ENCODE results near the gene CADPS.

Gene CADPS

GRCh38 chr3:62624185-62624584 is 251.0 kb downstream of the CADPS start:
- no peak for DNase-seq

GRCh38 chr3:62622553-62623174 is 252.6 kb downstream of the CADPS start:
- no peak for DNase-seq

- DNase-seq: no peak
Observed at GRCh38 chr3:62621925-62622324, 253.3 kb downstream of the CADPS start.

DNA sequence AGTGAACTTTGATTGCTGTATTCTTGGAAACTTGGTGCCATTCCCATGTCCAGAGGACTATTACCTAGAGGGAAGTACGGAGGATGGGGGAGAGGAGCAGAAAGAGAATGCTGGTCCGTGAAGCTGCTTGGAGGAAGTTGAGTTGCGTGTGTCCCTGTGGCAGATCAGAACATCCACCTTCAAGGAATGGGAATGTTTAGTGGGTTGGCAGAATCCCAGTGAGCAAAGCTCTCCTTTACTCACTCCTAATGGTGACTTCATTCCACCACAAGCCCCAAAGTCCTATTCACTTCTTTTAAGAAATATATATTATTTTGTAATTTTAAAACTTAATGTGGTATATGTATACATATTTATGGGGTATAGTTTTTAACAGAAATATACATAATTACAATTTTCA is 254.0 kb downstream of the CADPS start:
- DNase-seq: no peak

GRCh38 chr3:62615258-62615849 is 259.9 kb downstream of the CADPS start:
- DNase-seq: no peak

GRCh38 chr3:62614527-62614926 is 260.7 kb downstream of the CADPS start:
- no peak for DNase-seq

DNA sequence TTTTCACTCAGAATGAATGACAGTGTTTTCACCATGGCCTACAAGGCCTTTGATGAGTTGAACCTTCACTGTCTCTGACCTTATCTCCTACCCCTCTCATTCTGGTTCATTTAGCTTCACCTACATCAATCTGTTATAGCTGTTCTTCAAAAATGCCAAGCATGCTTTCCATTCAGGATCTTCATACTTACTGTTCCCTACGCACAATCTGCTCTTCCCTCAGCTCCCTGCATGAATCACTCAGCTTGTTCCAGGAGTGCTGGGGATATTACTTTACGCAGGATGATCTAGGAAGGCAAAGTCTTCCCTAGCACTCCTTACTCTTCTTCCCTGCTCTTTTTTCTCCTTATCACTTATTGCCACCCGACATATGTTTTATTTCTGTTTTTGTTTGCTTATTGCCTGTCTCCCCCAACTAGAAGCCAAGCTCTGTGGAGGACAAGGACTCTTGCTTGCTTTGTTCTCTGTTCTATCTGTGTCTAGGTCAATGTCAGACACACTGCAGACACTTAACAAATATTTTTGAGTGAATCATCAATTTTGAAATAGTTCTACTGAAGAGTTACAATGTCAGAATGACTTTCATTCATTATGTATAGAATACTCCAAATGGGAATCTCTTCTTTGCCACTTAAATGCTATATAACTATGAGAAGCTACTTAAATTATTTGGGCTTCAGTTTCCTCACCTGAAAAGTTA is 263.5 kb downstream of the CADPS start:
- DNase-seq: no peak

- no peak for DNase-seq
Observed at GRCh38 chr3:62607287-62608029, 267.8 kb downstream of the CADPS start.

DNA sequence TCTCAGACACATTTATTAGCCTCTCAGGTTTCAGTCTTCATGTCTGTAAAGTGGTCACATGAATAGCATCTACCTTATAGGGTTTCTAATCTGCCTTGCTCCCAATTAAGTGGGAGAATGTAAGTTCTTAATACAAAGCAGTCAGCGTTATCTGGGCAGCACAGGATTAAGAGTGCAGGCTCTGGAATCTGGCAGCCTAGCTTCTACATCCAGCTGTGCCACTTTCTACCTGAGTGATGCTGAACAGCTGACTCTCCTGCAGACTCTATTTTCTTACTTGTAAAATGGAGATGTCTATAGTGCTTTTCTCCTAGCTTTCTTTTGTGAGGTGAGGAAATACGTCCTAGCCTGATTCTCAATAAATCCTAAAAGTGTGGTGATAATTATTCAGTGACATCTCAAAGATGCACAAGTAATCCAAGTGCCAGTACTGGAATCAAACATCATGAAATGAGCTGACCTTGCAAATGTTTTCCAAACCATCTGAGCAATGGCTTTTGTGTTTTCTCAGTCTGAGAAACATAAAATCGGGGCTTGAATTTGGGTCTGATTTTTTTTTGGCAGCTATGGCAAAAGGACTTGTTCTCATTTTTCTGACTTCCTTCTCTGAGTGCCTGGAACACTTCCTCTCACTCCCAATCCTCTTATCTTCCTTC is 269.7 kb downstream of the CADPS start:
- DNase-seq: no peak

DNA sequence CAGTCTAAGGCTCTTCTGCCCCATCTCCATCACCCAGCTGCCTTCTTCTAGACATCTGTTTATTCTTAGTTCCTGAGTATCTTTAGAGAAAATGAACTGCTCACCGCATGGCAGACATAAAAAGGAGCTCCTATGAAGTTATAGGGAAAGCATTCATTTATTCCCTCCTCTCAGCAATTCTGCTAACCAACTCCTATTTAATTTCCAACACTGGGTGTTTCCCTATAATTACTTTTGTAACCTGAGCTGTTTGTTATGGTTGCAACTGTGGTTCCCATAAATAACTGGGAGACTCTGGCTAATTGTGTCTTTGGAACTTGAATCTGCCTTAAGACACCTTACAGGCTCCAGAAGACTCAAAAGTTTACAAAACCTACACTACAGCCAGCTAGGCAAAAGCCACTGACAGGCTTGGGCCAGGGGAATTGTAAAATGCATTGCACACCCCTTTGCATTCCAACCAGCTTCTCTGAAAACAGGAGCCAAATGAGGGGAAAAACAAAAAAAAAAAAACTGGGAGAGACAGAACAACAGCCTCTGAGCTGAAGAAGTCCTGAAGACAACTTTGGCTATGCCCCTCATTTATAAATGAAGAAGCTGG is 270.4 kb downstream of the CADPS start:
- DNase-seq: no peak

- DNase-seq: no peak
Observed at GRCh38 chr3:62604298-62604697, 270.9 kb downstream of the CADPS start.

DNA sequence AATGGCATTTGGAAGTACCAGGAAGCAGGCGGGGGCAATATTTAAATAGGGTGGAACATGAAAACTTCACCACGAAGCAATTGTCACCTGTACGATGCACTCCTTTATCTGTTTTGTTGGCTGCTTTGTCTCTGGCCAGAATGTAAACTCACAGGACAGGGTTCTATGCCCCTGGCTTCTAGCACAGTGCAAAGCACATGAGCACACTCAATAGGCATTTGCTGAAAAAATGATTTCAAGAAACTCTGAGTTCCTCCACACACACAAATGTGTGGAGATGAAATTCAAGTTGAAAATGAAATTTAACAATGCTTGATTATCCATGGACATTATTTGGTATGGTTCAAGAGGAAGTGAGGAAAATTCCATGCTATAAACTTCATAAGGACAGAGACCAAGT is 272.2 kb downstream of the CADPS start:
- no peak for DNase-seq

- DNase-seq: no peak
Observed at GRCh38 chr3:62602129-62602770, 273.0 kb downstream of the CADPS start.

DNA sequence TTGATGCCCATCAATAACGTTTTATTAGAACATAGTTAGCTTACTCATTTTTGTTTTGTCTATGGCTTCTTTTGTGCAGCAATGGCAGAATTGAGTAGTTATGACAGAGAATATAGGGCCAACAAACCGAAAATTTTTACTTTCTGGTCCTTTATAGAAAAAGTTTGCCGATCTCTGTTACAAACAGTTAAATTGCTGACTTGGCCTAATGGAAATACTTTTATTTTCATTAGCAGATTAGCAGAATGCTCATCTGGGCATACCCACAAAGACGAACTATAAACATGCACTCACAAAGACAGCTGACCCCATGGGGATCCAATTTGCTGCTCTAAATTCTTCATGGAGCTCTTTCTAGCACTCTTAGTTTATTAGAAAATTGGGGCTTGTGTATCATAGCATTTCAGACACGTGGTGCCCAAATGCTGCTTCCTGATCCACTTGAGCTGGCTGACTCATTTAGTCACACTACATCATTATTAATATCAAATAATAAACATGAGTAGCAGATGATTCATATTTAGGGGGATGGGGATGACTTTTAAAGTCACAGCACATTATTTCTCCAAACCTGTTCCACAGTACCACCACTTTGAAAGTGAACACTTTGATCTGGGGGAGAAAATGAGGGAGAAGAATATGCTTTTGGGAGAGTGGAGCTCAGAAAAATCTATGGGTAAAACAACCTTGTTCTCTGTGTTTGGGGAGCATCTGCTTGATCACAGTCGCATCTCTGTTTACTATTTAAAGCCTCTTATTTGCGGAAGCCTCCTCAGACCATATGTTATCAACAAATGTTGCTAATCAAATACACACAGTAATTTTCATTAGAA is 273.8 kb downstream of the CADPS start:
- DNase-seq: no peak

- no peak for DNase-seq
Observed at GRCh38 chr3:62600033-62600432, 275.2 kb downstream of the CADPS start.

GRCh38 chr3:62597491-62597890 is 277.7 kb downstream of the CADPS start:
- DNase-seq: no peak

GRCh38 chr3:62592408-62592807 is 282.8 kb downstream of the CADPS start:
- DNase-seq: no peak

DNA sequence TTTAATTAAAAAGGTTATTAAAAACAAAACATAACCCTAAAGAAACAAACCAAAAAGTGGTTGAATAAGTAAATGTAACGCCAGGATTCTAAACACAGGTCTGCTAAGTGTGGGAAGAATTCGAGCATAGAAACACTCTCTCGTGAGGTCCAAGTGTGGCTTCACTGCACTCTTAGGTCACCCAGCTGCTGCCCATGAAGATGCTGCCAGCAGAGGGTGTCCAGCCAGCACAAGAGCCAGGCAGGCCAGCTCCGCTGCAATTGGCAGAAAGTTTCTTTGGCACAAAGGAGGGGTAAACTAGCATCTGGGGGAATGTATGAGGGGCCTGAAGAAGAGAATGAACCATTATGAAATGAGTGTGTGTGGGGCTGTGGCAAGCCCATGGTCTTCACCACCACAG is 286.1 kb downstream of the CADPS start:
- DNase-seq: no peak

- no peak for DNase-seq
Observed at GRCh38 chr3:62587579-62588031, 287.6 kb downstream of the CADPS start.

- DNase-seq: no peak
Observed at GRCh38 chr3:62587169-62587568, 288.0 kb downstream of the CADPS start.

- DNase-seq: no peak
Observed at GRCh38 chr3:62586356-62586755, 288.9 kb downstream of the CADPS start.

All from activated CD4-positive, CD25-positive, alpha-beta regulatory T cell (primary cell).